C4-2B (cell line): ENCODE measurements around the gene CCDC6.

Experiments used
- ZFX ChIP-seq: fragments of 450-650 bp; IDR thresholded peaks from 2 replicates; pipeline ENCODE4 v1.6.1; 2017
- TF ChIP-seq, protein P1 (sequence below): fragments of 450-650 bp; conservative IDR thresholded peaks from 2 replicates; pipeline ENCODE4 v1.5.1; 2017; ENCODE audit warnings: mild to moderate bottlenecking

- TF ChIP-seq, protein P1, sequence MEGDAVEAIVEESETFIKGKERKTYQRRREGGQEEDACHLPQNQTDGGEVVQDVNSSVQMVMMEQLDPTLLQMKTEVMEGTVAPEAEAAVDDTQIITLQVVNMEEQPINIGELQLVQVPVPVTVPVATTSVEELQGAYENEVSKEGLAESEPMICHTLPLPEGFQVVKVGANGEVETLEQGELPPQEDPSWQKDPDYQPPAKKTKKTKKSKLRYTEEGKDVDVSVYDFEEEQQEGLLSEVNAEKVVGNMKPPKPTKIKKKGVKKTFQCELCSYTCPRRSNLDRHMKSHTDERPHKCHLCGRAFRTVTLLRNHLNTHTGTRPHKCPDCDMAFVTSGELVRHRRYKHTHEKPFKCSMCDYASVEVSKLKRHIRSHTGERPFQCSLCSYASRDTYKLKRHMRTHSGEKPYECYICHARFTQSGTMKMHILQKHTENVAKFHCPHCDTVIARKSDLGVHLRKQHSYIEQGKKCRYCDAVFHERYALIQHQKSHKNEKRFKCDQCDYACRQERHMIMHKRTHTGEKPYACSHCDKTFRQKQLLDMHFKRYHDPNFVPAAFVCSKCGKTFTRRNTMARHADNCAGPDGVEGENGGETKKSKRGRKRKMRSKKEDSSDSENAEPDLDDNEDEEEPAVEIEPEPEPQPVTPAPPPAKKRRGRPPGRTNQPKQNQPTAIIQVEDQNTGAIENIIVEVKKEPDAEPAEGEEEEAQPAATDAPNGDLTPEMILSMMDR: no peak
- TF ChIP-seq ZFX: no peak
Observed at GRCh38 chr10:59825932-59826331, 80.4 kb downstream of the CCDC6 start.
